Liver (tissue), 9 donors: ENCODE results near the gene LENEP. TPM values are rescaled to one million over a fixed set of nuclear protein-coding genes. Genes with fewer than 3 reads are reported as not detected.

ENCODE experiments used
- DNase-seq: peaks from one replicate; pipeline ENCODE4 v3.0.0-alpha.2; 2017; ENCODE audit warnings: low spot score
- H3K27ac ChIP-seq, 2 donors: one replicate each; pipeline ENCODE4 v1.7.0; 2013; ENCODE audit warnings: inconsistent platforms in 2 of 2, low read length in 2 of 2, control low read depth in 1 of 2, low read depth in 1 of 2, mild to moderate bottlenecking in 1 of 2
- H3K27me3 ChIP-seq, 4 donors: one replicate each; pipeline versions ENCODE4 v1.6.1 to v1.7.0; 2013; ENCODE audit warnings: low read length in 3 of 4, inconsistent platforms in 1 of 4, mild to moderate bottlenecking in 1 of 4, moderate library complexity in 1 of 4; ENCODE audit not compliant: control insufficient read depth in 4 of 4, insufficient read depth in 4 of 4
- H3K36me3 ChIP-seq, 4 donors: one replicate each; pipeline versions ENCODE4 v1.6.1 to v1.7.0; 2013; ENCODE audit warnings: low read length in 3 of 4, mild to moderate bottlenecking in 3 of 4, low read depth in 1 of 4, moderate library complexity in 1 of 4; ENCODE audit not compliant: control insufficient read depth in 4 of 4, insufficient read depth in 3 of 4
- H3K4me1 ChIP-seq, 4 donors: one replicate each; pipeline versions ENCODE4 v1.6.1 to v1.7.0; 2013; ENCODE audit warnings: low read length in 3 of 4, mild to moderate bottlenecking in 3 of 4, moderate library complexity in 1 of 4; ENCODE audit not compliant: control insufficient read depth in 4 of 4, insufficient read depth in 4 of 4
- H3K4me3 ChIP-seq, 3 donors: one replicate each; pipeline versions ENCODE4 v1.6.1 to v1.7.0; 2013; ENCODE audit warnings: low read length in 3 of 3, control low read depth in 1 of 3, low read depth in 1 of 3, mild to moderate bottlenecking in 1 of 3
- H3K9ac ChIP-seq, 2 donors: one replicate each; pipeline ENCODE4 v1.7.0; 2013; ENCODE audit warnings: low read length in 2 of 2, mild to moderate bottlenecking in 2 of 2, moderate library complexity in 2 of 2, control low read depth in 1 of 2, low read depth in 1 of 2
- H3K9me3 ChIP-seq, 4 donors: one replicate each; pipeline versions ENCODE4 v1.6.1 to v1.7.0; 2013; ENCODE audit warnings: low read length in 3 of 4; ENCODE audit not compliant: control insufficient read depth in 4 of 4
- EGR1 ChIP-seq, 2 donors: IDR thresholded peaks; 2 replicates each; pipeline ENCODE4 v1.6.1; 2016 to 2018; ENCODE audit warnings: antibody characterized with exemption in 2 of 2, low read depth in 2 of 2
- FOXA1 ChIP-seq: IDR thresholded peaks from 2 replicates; pipeline ENCODE4 v1.6.1; 2016; ENCODE audit warnings: antibody characterized with exemption
- FOXA2 ChIP-seq: IDR thresholded peaks from 2 replicates; pipeline ENCODE4 v1.6.1; 2016; ENCODE audit warnings: antibody characterized with exemption
- GABPA ChIP-seq, 2 donors: IDR thresholded peaks in 1 of 2; conservative IDR thresholded peaks in 1 of 2; 2 replicates each; pipeline ENCODE4 v1.6.1; 2016; ENCODE audit warnings: antibody characterized with exemption in 2 of 2, mild to moderate bottlenecking in 1 of 2, moderate library complexity in 1 of 2
- HNF4A ChIP-seq, 2 donors: conservative IDR thresholded peaks; 2 replicates each; pipeline ENCODE4 v1.6.1; 2016; ENCODE audit warnings: antibody characterized with exemption in 2 of 2, mild to moderate bottlenecking in 2 of 2
- HNF4G ChIP-seq: IDR thresholded peaks from 2 replicates; pipeline ENCODE4 v1.6.1; 2016; ENCODE audit warnings: antibody characterized with exemption
- JUND ChIP-seq, 2 donors: IDR thresholded peaks; 2 replicates each; pipeline ENCODE4 v1.6.1; 2016; ENCODE audit warnings: antibody characterized with exemption in 2 of 2
- NR2F2 ChIP-seq: IDR thresholded peaks from 2 replicates; pipeline ENCODE4 v1.6.1; 2016; ENCODE audit warnings: antibody characterized with exemption
- RAD21 ChIP-seq, 2 donors: IDR thresholded peaks; 2 replicates each; pipeline ENCODE4 v1.6.1; 2016; ENCODE audit warnings: antibody characterized with exemption in 2 of 2, mild to moderate bottlenecking in 2 of 2
- REST ChIP-seq: IDR thresholded peaks from 2 replicates; pipeline ENCODE4 v1.6.1; 2016; ENCODE audit warnings: antibody characterized with exemption, mild to moderate bottlenecking
- RXRA ChIP-seq, 2 donors: IDR thresholded peaks; 2 replicates each; pipeline ENCODE4 v1.6.1; 2017 to 2018; ENCODE audit warnings: antibody characterized with exemption in 2 of 2, mild to moderate bottlenecking in 1 of 2
- SP1 ChIP-seq: IDR thresholded peaks from 2 replicates; pipeline ENCODE4 v1.6.1; 2018; ENCODE audit warnings: antibody characterized with exemption, mild to moderate bottlenecking
- TAF1 ChIP-seq: conservative IDR thresholded peaks from 2 replicates; pipeline ENCODE4 v1.6.1; 2016; ENCODE audit warnings: antibody characterized with exemption, mild to moderate bottlenecking
- YY1 ChIP-seq: IDR thresholded peaks from 2 replicates; pipeline ENCODE4 v1.6.1; 2016; ENCODE audit warnings: antibody characterized with exemption, mild to moderate bottlenecking
- ZBTB33 ChIP-seq: IDR thresholded peaks from 2 replicates; pipeline ENCODE4 v1.6.1; 2016; ENCODE audit warnings: antibody characterized with exemption
- WGBS: extraction: QIAGEN DNeasy Blood & Tissue Kit; methylation state at CpG from one replicate; pipeline ENCODE4 v1.1.7; 2013; 5-methylcytosine and 5-hydroxymethylcytosine counted together
- polyA plus RNA-seq, 2 donors: library from polyadenylated mRNA; stranded (reverse) in 1 of 2; unstranded in 1 of 2; fragments of 200-250 nt in 1 of 2; fragments of >200 nt in 1 of 2; fragmentation: Nextera tagmentation in 1 of 2; extraction: Ambion mirVana in 1 of 2; gene quantifications; one replicate each; pipeline versions ENCODE4 v1.2.1 to v1.2.3, GENCODE V29; 2013 to 2015
- total RNA-seq, 2 donors: library from RNA; depleted of rRNA; stranded (reverse); fragments of >200 nt; gene quantifications; one replicate each; pipeline ENCODE4 v1.2.3, GENCODE V29; 2014
- TF ChIP-seq, protein P1 (sequence below): IDR thresholded peaks from 2 replicates; pipeline ENCODE4 v1.6.1; 2016; ENCODE audit warnings: antibody characterized with exemption
- TF ChIP-seq, protein P2 (sequence below): IDR thresholded peaks from 2 replicates; pipeline ENCODE4 v1.6.1; 2016; ENCODE audit warnings: antibody characterized with exemption
- TF ChIP-seq, protein P3 (sequence below): fragments of 150-350 bp; IDR thresholded peaks from 2 replicates; pipeline ENCODE4 v1.5.1; 2017; ENCODE audit warnings: improper control_type of control experiment, low read depth, low read length; ENCODE audit not compliant: missing input control
- donor health status: healthy.
- donor health status: healthy.
- donor health status: healthy.
- donor health status: healthy.
- donor health status: healthy.

Gene LENEP
- total and polyA plus RNA-seq, 4 donors, result 0.42 TPM; not detected in 3

- DNase-seq, result no peak
- H3K36me3 ChIP-seq, result no peaks in the 10 kb centered on the region
- H3K27ac ChIP-seq, result no peak overlapping the region
- no peak overlapping the region for H3K4me3 ChIP-seq
- no peaks in the 10 kb centered on the region for H3K9me3 ChIP-seq
- TF ChIP-seq, protein P1, sequence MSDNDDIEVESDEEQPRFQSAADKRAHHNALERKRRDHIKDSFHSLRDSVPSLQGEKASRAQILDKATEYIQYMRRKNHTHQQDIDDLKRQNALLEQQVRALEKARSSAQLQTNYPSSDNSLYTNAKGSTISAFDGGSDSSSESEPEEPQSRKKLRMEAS, result no peak
- TF ChIP-seq REST (no peak), RXRA (IDR thresholded peaks at IDR 0.05) (no peak), FOXA1 (no peak), GABPA (IDR thresholded peaks at IDR 0.05 in 1 of 2, conservative IDR thresholded peaks at IDR 0.05 in 1 of 2) (no peak), HNF4G (no peak), HNF4A (conservative IDR thresholded peaks at IDR 0.05) (no peak), ZBTB33 (no peak), SP1 (no peak), JUND (IDR thresholded peaks at IDR 0.05) (no peak), RAD21 (IDR thresholded peaks at IDR 0.05) (no peak), EGR1 (IDR thresholded peaks at IDR 0.05; ENCODE audit: low read depth in 2 of 2) (no peak), TAF1 (no peak), FOXA2 (no peak), YY1 (no peak), NR2F2 (no peak)
- TF ChIP-seq, protein P2, sequence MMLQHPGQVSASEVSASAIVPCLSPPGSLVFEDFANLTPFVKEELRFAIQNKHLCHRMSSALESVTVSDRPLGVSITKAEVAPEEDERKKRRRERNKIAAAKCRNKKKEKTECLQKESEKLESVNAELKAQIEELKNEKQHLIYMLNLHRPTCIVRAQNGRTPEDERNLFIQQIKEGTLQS, result no peak
- TF ChIP-seq, protein P3, sequence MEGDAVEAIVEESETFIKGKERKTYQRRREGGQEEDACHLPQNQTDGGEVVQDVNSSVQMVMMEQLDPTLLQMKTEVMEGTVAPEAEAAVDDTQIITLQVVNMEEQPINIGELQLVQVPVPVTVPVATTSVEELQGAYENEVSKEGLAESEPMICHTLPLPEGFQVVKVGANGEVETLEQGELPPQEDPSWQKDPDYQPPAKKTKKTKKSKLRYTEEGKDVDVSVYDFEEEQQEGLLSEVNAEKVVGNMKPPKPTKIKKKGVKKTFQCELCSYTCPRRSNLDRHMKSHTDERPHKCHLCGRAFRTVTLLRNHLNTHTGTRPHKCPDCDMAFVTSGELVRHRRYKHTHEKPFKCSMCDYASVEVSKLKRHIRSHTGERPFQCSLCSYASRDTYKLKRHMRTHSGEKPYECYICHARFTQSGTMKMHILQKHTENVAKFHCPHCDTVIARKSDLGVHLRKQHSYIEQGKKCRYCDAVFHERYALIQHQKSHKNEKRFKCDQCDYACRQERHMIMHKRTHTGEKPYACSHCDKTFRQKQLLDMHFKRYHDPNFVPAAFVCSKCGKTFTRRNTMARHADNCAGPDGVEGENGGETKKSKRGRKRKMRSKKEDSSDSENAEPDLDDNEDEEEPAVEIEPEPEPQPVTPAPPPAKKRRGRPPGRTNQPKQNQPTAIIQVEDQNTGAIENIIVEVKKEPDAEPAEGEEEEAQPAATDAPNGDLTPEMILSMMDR, result no peak
- WGBS, result 84% methylated on average over 2 of the region's 2 CpGs
- H3K27me3 ChIP-seq, result no peaks in the 10 kb centered on the region
- H3K4me1 ChIP-seq, result peaks cover 5 to 18% (median 12%) of the 10 kb centered on the region in 4 donors
- H3K9ac ChIP-seq, result no peak overlapping the region
These were observed 42.5 kb downstream of the LENEP start for GRCh38 chr1:155035936-155036335.
